SJCRH30 (cell line): Measurements from ENCODE around the gene PCDHB10. TPM values are rescaled to one million over a fixed set of nuclear protein-coding genes. Genes with fewer than 3 reads are reported as not detected.
"Not testable (repeated sequence)": the region's sequence is repeated elsewhere in the genome, so short reads cannot be mapped to it uniquely, and the experiment has no call there.

Source experiments
- DNase-seq, 2 experiments: peaks; one replicate each; pipeline ENCODE4 v3.0.0-alpha.2; 2015 to 2020
- H3K27ac ChIP-seq: fragments of 250-450 bp; sonication (Bioruptor Pico); 2 replicates; pipeline ENCODE4 v1.5.1; 2020; ENCODE audit warnings: mild to moderate bottlenecking, moderate library complexity
- H3K27me3 ChIP-seq: fragments of 250-450 bp; sonication (Bioruptor Pico); 2 replicates; pipeline ENCODE4 v1.5.1; 2020; ENCODE audit warnings: mild to moderate bottlenecking, moderate library complexity
- H3K36me3 ChIP-seq: fragments of 250-450 bp; sonication (Bioruptor Pico); 2 replicates; pipeline ENCODE4 v1.5.1; 2020; ENCODE audit warnings: mild to moderate bottlenecking, moderate library complexity
- H3K4me1 ChIP-seq: fragments of 250-450 bp; sonication (Bioruptor Pico); 2 replicates; pipeline ENCODE4 v1.5.1; 2020; ENCODE audit warnings: mild to moderate bottlenecking, moderate library complexity
- H3K4me3 ChIP-seq: fragments of 250-450 bp; sonication (Bioruptor Pico); 2 replicates; pipeline ENCODE4 v1.5.1; 2020; ENCODE audit warnings: mild to moderate bottlenecking, moderate library complexity
- H3K9me3 ChIP-seq: fragments of 250-450 bp; sonication (Bioruptor Pico); replicated peaks from 2 replicates; pipeline ENCODE4 v1.5.1; 2020; ENCODE audit warnings: mild to moderate bottlenecking, moderate library complexity
- total RNA-seq: library from RNA; depleted of rRNA; stranded (reverse); fragments of >200 nt; shearing (Covaris generic); gene quantifications from 2 replicates; pipeline ENCODE4 v1.2.3, GENCODE V29; 2014

PCDHB10 gene
- total RNA-seq, 1 experiment from 2014 or later, result 9.7 TPM

- not testable (repeated sequence) for DNase-seq, H3K4me3 ChIP-seq, H3K27ac ChIP-seq, H3K4me1 ChIP-seq, H3K27me3 ChIP-seq
- peaks cover 28% of the 10 kb centered on the region for H3K36me3 ChIP-seq
- peaks cover 12% of the 10 kb centered on the region; the same call in 1 of the 2 replicates for H3K9me3 ChIP-seq
Observed at GRCh38 chr5:141179371-141179770, 12.8 kb upstream of the PCDHB10 start.

GRCh38 chr5:141179876-141180275, 12.3 kb upstream of the PCDHB10 start:
- H3K27ac ChIP-seq, H3K27me3 ChIP-seq, H3K4me1 ChIP-seq, DNase-seq, H3K4me3 ChIP-seq: not testable (repeated sequence)
- Histone ChIP-seq H3K36me3 (peaks cover 30% of the 10 kb centered on the region), H3K9me3 (peaks cover 12% of the 10 kb centered on the region; the same call in 1 of the 2 replicates)

DNA sequence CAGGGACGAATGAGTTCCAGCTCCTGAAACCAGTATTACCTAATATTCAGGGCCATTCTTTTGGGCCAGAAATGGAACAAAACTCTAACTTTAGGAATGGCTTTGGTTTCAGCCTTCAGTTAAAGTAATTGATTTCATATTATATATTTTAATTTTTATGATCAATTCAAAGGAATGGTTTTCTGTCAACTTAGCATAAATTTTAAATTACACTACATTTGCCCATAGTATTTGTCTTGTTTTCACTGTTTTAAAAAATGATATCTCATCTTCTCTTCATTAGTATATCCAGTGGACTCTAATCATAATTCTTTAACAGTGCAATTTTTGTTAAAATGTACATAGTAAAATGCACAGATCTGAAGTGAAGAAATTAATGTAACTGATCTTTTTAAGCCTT, 11.8 kb upstream of the PCDHB10 start:
- H3K4me1 ChIP-seq, result peaks cover 3% of the 10 kb centered on the region
- no peak for DNase-seq
- no peaks in the 10 kb centered on the region for H3K27me3 ChIP-seq
- H3K36me3 ChIP-seq, result peaks cover 32% of the 10 kb centered on the region
- H3K27ac ChIP-seq, result no peak overlapping the region
- H3K9me3 ChIP-seq, result peaks cover 12% of the 10 kb centered on the region; the same call in 1 of the 2 replicates
- H3K4me3 ChIP-seq, result no peak overlapping the region

GRCh38 chr5:141182248-141182647, 9.9 kb upstream of the PCDHB10 start, which contains the start of gene PCDHB16:
PCDHB16 (plus strand) TSS chr5:141182387; CDS start chr5:141182560, 173 bp downstream.
- peaks cover 12% of the 10 kb centered on the region; the same call in 1 of the 2 replicates for H3K9me3 ChIP-seq
- peaks cover under 1% of the 10 kb centered on the region for H3K4me1 ChIP-seq
- DNase-seq, result no peak
- peaks cover 32% of the 10 kb centered on the region for H3K36me3 ChIP-seq
- no peak within 1 kb of the TSS for H3K4me3 ChIP-seq
- H3K27ac ChIP-seq, result no peak within 1 kb of the TSS
- no peaks in the 10 kb centered on the region for H3K27me3 ChIP-seq

- not testable (repeated sequence) for H3K9me3 ChIP-seq, H3K27me3 ChIP-seq
Observed at GRCh38 chr5:141184117-141184855, 7.9 kb upstream of the PCDHB10 start.

DNA sequence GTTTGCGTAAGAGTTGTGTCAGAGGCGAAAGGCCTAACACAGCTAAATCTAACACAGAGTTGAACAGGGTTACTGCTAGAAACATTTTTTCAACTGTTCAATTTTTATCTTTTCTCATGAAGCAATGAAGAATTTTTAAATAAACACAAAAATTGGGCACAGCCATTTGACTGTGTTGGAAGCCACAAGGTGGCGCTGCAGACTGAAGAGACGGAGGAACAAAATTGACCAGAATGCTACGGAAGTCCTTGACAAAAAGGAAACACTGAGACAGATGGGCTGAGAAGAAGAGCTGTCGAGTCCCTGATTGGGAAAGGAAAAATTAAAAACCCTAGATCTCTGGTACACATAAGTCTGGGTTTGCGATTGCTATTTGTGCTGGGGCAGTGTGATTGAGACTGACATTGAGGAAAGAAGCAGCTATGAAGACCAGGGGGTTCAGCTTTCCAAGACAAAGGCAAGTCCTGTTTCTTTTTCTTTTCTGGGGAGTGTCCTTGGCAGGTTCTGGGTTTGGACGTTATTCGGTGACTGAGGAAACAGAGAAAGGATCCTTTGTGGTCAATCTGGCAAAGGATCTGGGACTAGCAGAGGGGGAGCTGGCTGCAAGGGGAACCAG, 5.1 kb upstream of the PCDHB10 start, which contains the start of gene PCDHB9:
Gene PCDHB9, plus strand, starts transcription at position 265 of the 616 bp plus-strand sequence. Its CDS starts 158 bp downstream, at position 423.
- peak within 1 kb of the TSS; percentile 55 for H3K4me3 ChIP-seq
- no peaks in the 10 kb centered on the region for H3K27me3 ChIP-seq
- DNase-seq, result peak; percentile 46 to 67
- no peaks in the 10 kb centered on the region; the same call in 1 of the 2 replicates for H3K9me3 ChIP-seq
- peaks cover 21% of the 10 kb centered on the region for H3K36me3 ChIP-seq
- peak within 1 kb of the TSS; percentile 41; the same call in 1 of the 2 replicates for H3K27ac ChIP-seq
- H3K4me1 ChIP-seq, result no peaks in the 10 kb centered on the region

More at GRCh38 chr5:141184117-141184855, 7.9 kb upstream of the PCDHB10 start:
- not testable (repeated sequence) for DNase-seq, H3K4me1 ChIP-seq, H3K4me3 ChIP-seq, H3K27ac ChIP-seq
- H3K36me3 ChIP-seq, result peaks cover 28% of the 10 kb centered on the region

DNA sequence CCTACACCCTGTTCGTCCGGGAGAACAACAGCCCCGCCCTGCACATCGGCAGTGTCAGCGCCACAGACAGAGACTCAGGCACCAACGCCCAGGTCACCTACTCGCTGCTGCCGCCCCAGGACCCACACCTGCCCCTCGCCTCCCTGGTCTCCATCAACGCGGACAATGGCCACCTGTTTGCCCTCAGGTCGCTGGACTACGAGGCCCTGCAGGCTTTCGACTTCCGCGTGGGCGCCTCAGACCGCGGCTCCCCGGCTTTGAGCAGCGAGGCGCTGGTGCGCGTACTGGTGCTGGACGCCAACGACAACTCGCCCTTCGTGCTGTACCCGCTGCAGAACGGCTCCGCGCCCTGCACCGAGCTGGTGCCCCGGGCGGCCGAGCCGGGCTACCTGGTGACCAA, 3.5 kb upstream of the PCDHB10 start:
- not testable (repeated sequence) for H3K27me3 ChIP-seq, DNase-seq, H3K9me3 ChIP-seq, H3K36me3 ChIP-seq, H3K4me3 ChIP-seq, H3K4me1 ChIP-seq, H3K27ac ChIP-seq

DNA sequence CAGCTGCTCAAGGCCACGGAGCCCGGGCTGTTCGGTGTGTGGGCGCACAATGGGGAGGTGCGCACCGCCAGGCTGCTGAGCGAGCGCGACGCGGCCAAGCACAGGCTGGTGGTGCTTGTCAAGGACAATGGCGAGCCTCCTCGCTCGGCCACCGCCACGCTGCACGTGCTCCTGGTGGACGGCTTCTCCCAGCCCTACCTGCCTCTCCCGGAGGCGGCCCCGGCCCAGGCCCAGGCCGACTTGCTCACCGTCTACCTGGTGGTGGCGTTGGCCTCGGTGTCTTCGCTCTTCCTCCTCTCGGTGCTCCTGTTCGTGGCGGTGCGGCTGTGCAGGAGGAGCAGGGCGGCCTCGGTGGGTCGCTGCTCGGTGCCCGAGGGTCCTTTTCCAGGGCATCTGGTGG, 3.0 kb upstream of the PCDHB10 start:
- H3K9me3 ChIP-seq, DNase-seq, H3K27me3 ChIP-seq, H3K4me1 ChIP-seq, H3K27ac ChIP-seq, H3K4me3 ChIP-seq, H3K36me3 ChIP-seq: not testable (repeated sequence)

GRCh38 chr5:141194332-141194731, 2.2 kb downstream of the PCDHB10 start:
- H3K36me3 ChIP-seq, H3K27me3 ChIP-seq: not testable (repeated sequence)

GRCh38 chr5:141196363-141196762, 4.2 kb downstream of the PCDHB10 start:
- H3K27ac ChIP-seq, result no peak overlapping the region
- no peak overlapping the region for H3K4me3 ChIP-seq
- H3K36me3 ChIP-seq, result no peaks in the 10 kb centered on the region
- H3K9me3 ChIP-seq, result no peaks in the 10 kb centered on the region; the same call in 1 of the 2 replicates
- H3K27me3 ChIP-seq, result no peaks in the 10 kb centered on the region
- DNase-seq, result no peak
- H3K4me1 ChIP-seq, result no peaks in the 10 kb centered on the region

More at GRCh38 chr5:141194332-141194731, 2.2 kb downstream of the PCDHB10 start:
- DNase-seq, H3K27ac ChIP-seq, H3K4me1 ChIP-seq, H3K4me3 ChIP-seq, H3K9me3 ChIP-seq: not testable (repeated sequence)

- DNase-seq, result peak; percentile 35 to 82
- H3K4me3 ChIP-seq, result peak within 1 kb of the TSS; percentile 62
- H3K36me3 ChIP-seq, result no peaks in the 10 kb centered on the region
- no peaks in the 10 kb centered on the region for H3K27me3 ChIP-seq
- no peaks in the 10 kb centered on the region; the same call in 1 of the 2 replicates for H3K9me3 ChIP-seq
- peak within 1 kb of the TSS; percentile 46 for H3K27ac ChIP-seq
- no peaks in the 10 kb centered on the region for H3K4me1 ChIP-seq
Observed at GRCh38 chr5:141199359-141200235, 7.4 kb downstream of the PCDHB10 start, which contains the start of gene PCDHB11. PCDHB11 (plus strand) TSS chr5:141199627; CDS start chr5:141199775, 148 bp downstream.

GRCh38 chr5:141201126-141201525, 9.0 kb downstream of the PCDHB10 start:
- DNase-seq, H3K9me3 ChIP-seq, H3K4me3 ChIP-seq, H3K36me3 ChIP-seq, H3K4me1 ChIP-seq, H3K27me3 ChIP-seq, H3K27ac ChIP-seq: not testable (repeated sequence)

DNA sequence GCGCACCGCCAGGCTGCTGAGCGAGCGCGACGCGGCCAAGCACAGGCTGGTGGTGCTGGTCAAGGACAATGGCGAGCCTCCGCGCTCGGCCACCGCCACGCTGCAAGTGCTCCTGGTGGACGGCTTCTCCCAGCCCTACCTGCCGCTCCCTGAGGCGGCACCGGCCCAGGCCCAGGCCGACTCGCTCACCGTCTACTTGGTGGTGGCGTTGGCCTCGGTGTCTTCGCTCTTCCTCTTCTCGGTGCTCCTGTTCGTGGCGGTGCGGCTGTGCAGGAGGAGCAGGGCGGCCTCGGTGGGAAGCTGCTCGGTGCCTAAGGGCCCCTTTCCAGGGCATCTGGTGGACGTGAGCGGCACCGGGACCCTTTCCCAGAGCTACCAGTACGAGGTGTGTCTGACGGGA, 9.5 kb downstream of the PCDHB10 start:
- not testable (repeated sequence) for H3K27ac ChIP-seq, H3K4me1 ChIP-seq, DNase-seq, H3K9me3 ChIP-seq, H3K36me3 ChIP-seq, H3K27me3 ChIP-seq, H3K4me3 ChIP-seq

DNA sequence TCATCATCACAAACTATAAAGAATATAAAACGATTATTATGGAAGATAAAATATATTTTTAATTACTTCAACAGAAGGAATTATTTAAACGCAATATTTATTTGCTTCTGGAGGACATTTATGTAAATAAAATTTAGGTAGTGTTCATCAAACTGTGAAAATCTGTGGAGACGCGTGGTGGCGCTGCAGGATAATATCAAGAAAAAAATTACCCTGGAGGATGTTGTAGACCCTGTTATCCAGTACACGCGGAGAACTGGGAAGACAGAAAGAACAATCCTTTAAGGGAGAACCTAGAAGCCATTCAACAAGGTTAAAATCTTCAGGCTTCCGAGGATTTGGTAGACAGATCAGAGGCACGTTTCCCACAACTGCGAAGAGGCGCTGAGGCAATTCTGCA, 16.3 kb downstream of the PCDHB10 start, which contains the start of gene PCDHB12:
Gene PCDHB12, plus strand, starts transcription at position 242 of the 400 bp plus-strand sequence. CDS start 189 bp downstream, outside the sequence.
- DNase-seq, result peak in 1 of 2 experiments; percentile 55
- H3K36me3 ChIP-seq, result no peaks in the 10 kb centered on the region; the same call in none of the 2 replicates

More for the DNA sequence above, 16.3 kb downstream of the PCDHB10 start, which contains the start of gene PCDHB12:
- Histone ChIP-seq H3K9me3 (peaks cover 8% of the 10 kb centered on the region), H3K4me3 (peak within 1 kb of the TSS; percentile 57), H3K4me1 (no peaks in the 10 kb centered on the region), H3K27ac (peak within 1 kb of the TSS; percentile 48), H3K27me3 (no peaks in the 10 kb centered on the region)
